Peyer's patch (tissue), 4 donors: Measurements from ENCODE around the gene TULP1.

ENCODE experiments used
- CTCF ChIP-seq, 6 experiments: fragments of 450-650 bp in 4 of 6; fragments of 200-600 bp in 2 of 6; sonication (generic) in 1 of 6; IDR thresholded peaks; one replicate each; pipeline ENCODE4 v1.5.1; 2017 to 2019; ENCODE audit warnings: antibody characterized with exemption in 6 of 6, mild to moderate bottlenecking in 3 of 6, moderate library complexity in 1 of 6
- POLR2A ChIP-seq, 2 donors: fragments of 450-650 bp; IDR thresholded peaks; one replicate each; pipeline ENCODE4 v1.5.1; 2017; ENCODE audit warnings: antibody characterized with exemption in 2 of 2, mild to moderate bottlenecking in 2 of 2, moderate library complexity in 2 of 2

DNA sequence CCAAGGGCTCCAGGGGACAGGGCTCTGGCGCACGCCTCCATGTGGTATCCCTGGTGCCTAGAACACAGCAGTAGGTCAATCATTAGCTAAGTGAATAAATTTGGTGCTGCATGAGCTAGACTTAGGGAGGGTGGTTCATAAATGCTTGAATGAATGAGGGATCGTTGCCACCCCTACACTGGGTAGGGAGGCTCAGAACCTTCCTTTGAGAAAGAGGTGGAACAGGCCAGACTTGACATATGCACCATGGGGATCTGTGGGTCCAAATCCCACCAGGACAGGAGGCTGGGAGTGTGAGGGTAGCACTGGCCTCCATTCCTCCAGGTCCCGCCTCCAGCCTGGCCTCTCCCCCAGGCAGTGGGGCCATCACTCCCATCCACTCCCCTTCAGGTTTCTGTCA lies 29.6 kb downstream of the TULP1 start:
- TF ChIP-seq CTCF (IDR thresholded peaks at IDR 0.05), result no peak
- TF ChIP-seq POLR2A (IDR thresholded peaks at IDR 0.05), result no peak
